HUES6 (cell line): ENCODE data around the gene CHST9.
"Not testable (repeated sequence)": the region's sequence is repeated elsewhere in the genome, so short reads cannot be mapped to it uniquely, and the experiment has no call there.

Experiments
- H3K27ac ChIP-seq: 2 replicates; pipeline ENCODE4 v1.7.0; 2013; ENCODE audit warnings: low read depth, mild to moderate bottlenecking, low read length, inconsistent platforms
- H3K27me3 ChIP-seq: 2 replicates; pipeline ENCODE4 v1.6.1; 2013; ENCODE audit warnings: low read length; ENCODE audit not compliant: control insufficient read depth, insufficient read depth
- H3K36me3 ChIP-seq: 2 replicates; pipeline ENCODE4 v1.6.1; 2013; ENCODE audit warnings: low read length; ENCODE audit not compliant: control insufficient read depth, insufficient read depth
- H3K4me1 ChIP-seq: 2 replicates; pipeline ENCODE4 v1.6.1; 2013; ENCODE audit warnings: low read length; ENCODE audit not compliant: control insufficient read depth, insufficient read depth
- H3K4me3 ChIP-seq: 2 replicates; pipeline ENCODE4 v1.5.1; 2013; ENCODE audit warnings: low read depth, low read length
- H3K9ac ChIP-seq: one replicate; pipeline ENCODE4 v1.6.1; 2013; ENCODE audit warnings: mild to moderate bottlenecking, low read length
- H3K9me3 ChIP-seq: 2 replicates; pipeline ENCODE4 v1.6.1; 2013; ENCODE audit warnings: low read depth, low read length; ENCODE audit not compliant: control insufficient read depth, insufficient read depth

The CHST9 gene, protein sequence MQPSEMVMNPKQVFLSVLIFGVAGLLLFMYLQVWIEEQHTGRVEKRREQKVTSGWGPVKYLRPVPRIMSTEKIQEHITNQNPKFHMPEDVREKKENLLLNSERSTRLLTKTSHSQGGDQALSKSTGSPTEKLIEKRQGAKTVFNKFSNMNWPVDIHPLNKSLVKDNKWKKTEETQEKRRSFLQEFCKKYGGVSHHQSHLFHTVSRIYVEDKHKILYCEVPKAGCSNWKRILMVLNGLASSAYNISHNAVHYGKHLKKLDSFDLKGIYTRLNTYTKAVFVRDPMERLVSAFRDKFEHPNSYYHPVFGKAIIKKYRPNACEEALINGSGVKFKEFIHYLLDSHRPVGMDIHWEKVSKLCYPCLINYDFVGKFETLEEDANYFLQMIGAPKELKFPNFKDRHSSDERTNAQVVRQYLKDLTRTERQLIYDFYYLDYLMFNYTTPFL

DNA sequence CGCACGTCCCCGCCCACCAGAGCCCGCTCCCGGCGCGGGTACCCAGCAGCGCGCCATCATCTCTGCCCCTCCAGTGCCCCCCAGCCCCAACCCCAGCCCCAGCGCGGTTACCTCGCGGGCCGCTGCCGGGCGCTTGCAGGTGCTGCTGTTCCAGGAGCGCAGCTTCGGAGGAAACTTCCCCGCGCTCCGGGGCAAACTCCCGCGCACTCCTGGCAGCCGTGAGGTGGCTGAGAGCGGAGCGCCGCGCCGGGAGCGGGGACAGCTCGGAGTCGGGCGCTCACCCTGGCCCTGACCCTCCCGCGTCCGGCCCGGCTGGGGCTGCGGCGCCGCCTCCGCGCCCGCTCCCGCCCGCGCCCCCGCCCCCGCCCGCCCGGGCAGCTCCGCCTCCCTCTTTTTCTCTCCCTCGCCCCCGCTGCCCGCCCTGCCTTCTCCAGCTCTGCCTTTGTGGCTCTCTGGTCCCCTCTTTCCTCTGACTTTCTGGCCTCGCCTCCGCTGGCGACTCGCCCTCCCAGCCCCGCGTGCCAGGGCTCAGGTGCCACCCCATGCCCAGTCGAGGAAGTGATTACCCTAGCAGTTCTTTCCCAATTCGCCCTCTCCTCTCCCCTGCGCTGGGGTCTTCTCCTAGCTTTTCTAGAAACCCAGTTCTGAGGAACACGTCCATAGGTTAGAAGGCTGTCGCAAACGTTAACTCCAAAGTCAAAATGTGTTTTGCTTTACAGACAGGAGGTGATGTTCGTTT lies at the start of gene CHST9:
Gene CHST9, minus strand, starts transcription at position 284 of the 739 bp plus-strand sequence. CDS start 42,499 bp downstream, outside the sequence.
- Histone ChIP-seq H3K9me3 (no peaks in the 10 kb centered on the region), H3K27ac (no peak within 1 kb of the TSS), H3K4me3 (peak within 1 kb of the TSS; percentile 83), H3K27me3 (peaks cover 30% of the 10 kb centered on the region), H3K36me3 (no peaks in the 10 kb centered on the region), H3K9ac (peak within 1 kb of the TSS; percentile 80), H3K4me1 (peaks cover 15% of the 10 kb centered on the region)

DNA sequence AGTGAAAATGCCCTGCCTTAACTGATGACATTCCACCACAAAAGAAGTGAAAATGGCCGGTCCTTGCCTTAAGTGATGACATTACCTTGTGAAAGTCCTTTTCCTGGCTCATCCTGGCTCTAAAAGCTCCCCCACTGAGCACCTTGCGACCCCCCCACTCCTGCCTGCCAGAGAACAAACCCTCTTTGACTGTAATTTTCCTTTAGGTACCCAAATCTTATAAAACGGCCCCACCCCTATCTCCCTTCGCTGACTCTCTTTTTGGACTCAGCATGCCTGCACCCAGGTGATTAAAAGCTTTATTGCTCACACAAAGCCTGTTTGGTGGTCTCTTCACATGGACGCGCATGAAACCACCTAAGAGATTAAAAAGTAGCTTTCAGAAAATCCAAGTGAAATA lies 47.2 kb upstream of the CHST9 start:
- Histone ChIP-seq H3K9ac (peak overlapping the region; percentile 80), H3K27ac (peak overlapping the region; percentile 87; the same call in 1 of the 2 replicates), H3K4me1 (peaks cover 34% of the 10 kb centered on the region)
- H3K9me3 ChIP-seq, H3K27me3 ChIP-seq, H3K4me3 ChIP-seq, H3K36me3 ChIP-seq: not testable (repeated sequence)

DNA sequence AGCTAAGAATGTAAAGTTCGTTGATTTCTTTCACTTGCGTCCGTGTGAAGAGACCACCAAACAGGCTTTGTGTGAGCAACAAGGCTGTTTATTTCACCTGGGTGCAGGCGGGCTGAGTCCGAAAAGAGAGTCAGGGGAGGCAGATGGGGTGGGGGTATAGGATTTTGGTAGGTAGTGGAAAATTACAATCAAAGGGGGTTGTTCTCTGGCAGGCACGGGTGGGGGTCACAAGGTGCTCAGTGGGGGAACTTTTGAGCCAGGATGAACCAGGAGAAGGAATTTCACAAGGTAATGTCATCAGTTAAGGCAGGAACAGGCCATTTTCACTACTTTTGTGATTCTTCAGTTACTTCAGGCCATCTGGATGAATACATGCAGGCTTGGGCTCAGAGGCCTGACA lies 46.6 kb upstream of the CHST9 start:
- H3K4me3 ChIP-seq, H3K36me3 ChIP-seq, H3K9me3 ChIP-seq, H3K27me3 ChIP-seq: not testable (repeated sequence)
- H3K4me1 ChIP-seq = peaks cover 41% of the 10 kb centered on the region
- H3K9ac ChIP-seq = peak overlapping the region; percentile 80
- H3K27ac ChIP-seq = peak overlapping the region; percentile 78; the same call in 1 of the 2 replicates

DNA sequence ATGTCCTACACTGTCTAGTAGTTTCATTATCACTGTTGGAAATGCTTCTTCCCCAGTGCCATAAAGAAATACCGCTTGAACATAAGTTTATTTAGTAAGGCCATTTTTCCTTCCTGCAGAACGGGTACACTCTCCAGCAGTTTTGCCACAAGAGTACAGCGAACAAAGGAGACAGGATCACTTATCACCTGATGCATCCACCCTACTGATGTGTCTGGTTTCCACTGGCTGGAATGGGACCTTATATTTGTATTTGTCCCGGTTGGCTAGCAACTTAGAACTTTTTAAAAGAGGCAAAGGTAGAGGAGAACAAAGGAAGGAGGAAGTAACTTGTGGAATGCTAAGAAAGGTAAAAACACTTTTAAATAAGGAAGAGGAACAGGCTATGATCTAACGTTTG lies 46.1 kb upstream of the CHST9 start:
- H3K9ac ChIP-seq = peak overlapping the region; percentile 80
- not testable (repeated sequence) for H3K36me3 ChIP-seq
- peak overlapping the region; percentile 78; the same call in 1 of the 2 replicates for H3K27ac ChIP-seq

DNA sequence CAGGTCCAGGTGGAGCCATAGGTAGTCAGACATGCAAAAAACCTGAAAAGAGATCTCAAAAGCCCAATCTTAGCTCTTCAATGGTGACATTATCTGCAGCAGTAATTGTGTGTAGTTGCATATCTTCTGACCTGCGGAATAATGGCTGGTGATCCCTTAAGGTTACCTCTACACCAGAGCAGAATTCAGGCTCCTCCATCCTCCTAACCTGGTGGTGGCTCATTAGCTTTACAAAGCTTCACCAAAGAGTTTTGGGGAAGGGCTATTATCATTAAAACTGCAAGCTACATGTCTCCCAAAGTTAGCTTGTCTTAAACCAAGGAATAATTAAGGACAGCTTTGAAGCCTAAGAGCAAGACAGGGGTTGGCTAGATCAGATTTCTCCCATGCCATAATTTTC lies 42.6 kb upstream of the CHST9 start:
- no peaks in the 10 kb centered on the region for H3K27me3 ChIP-seq
- no peak overlapping the region for H3K9ac ChIP-seq
- H3K27ac ChIP-seq = peak overlapping the region; percentile 18; the same call in 1 of the 2 replicates
- no peaks in the 10 kb centered on the region for H3K9me3 ChIP-seq
- no peaks in the 10 kb centered on the region for H3K36me3 ChIP-seq
- peaks cover 64% of the 10 kb centered on the region for H3K4me1 ChIP-seq
- H3K4me3 ChIP-seq = no peak overlapping the region

More for the DNA sequence above, 46.1 kb upstream of the CHST9 start:
- H3K4me1 ChIP-seq = peaks cover 45% of the 10 kb centered on the region
- H3K27me3 ChIP-seq, H3K4me3 ChIP-seq, H3K9me3 ChIP-seq: not testable (repeated sequence)

DNA sequence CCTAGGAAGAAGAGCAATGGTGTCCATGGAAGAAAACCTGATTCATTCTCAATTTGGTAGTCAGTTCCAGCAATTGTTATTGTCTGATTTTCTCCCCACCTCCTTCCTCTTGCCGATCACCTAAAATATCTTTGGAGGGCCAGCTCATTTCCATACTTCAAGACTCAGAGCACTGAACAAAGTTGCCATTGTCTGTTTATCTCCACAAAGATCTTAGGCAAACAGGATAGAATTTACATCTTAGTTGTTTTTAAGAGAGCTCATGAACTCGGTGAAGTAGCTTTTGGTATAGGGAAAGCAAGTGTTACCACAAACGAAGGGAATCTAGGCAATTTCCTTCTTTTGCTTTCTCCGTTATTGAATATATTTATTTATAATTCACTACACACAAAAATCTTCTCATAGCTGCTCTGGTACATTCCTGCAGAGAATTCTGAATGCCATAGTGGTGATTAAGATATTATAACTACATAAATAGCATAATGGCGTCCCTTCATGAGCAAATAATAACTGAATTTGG lies 41.5 kb upstream of the CHST9 start:
- Histone ChIP-seq H3K9me3 (no peaks in the 10 kb centered on the region; the same call in 1 of the 2 replicates), H3K4me1 (peaks cover 55% of the 10 kb centered on the region), H3K36me3 (no peaks in the 10 kb centered on the region), H3K27me3 (no peaks in the 10 kb centered on the region), H3K9ac (no peak overlapping the region), H3K4me3 (no peak overlapping the region), H3K27ac (no peak overlapping the region; the same call in 1 of the 2 replicates)

DNA sequence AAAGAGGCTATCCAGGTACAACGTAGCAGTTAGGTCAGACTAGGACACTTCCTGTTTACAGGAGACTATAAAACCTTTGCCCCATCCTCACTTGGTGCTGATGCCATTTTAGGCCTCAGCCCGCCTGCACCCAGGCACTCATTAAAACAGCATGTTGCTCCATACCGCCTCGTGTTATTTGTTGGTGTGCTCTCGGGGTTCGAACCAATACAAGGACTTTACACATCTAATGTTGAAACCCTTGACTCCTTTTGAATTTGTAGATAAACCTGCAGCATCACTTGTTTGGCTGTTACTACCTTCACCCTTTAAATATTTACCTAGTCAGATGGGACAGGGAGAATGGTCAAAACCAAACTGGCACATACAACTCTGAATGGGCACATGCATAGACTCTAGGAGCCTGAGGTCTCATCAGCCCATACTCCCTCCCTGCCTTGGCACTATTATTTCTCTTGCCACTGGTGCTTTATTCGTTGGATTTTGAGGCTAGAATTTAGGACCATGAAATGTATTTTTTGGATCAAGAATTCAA lies 40.9 kb upstream of the CHST9 start:
- no peak overlapping the region; the same call in 1 of the 2 replicates for H3K27ac ChIP-seq
- no peak overlapping the region for H3K4me3 ChIP-seq
- no peaks in the 10 kb centered on the region for H3K36me3 ChIP-seq
- no peaks in the 10 kb centered on the region for H3K27me3 ChIP-seq
- peaks cover 2% of the 10 kb centered on the region; the same call in 1 of the 2 replicates for H3K9me3 ChIP-seq
- peaks cover 49% of the 10 kb centered on the region for H3K4me1 ChIP-seq
- H3K9ac ChIP-seq = no peak overlapping the region

DNA sequence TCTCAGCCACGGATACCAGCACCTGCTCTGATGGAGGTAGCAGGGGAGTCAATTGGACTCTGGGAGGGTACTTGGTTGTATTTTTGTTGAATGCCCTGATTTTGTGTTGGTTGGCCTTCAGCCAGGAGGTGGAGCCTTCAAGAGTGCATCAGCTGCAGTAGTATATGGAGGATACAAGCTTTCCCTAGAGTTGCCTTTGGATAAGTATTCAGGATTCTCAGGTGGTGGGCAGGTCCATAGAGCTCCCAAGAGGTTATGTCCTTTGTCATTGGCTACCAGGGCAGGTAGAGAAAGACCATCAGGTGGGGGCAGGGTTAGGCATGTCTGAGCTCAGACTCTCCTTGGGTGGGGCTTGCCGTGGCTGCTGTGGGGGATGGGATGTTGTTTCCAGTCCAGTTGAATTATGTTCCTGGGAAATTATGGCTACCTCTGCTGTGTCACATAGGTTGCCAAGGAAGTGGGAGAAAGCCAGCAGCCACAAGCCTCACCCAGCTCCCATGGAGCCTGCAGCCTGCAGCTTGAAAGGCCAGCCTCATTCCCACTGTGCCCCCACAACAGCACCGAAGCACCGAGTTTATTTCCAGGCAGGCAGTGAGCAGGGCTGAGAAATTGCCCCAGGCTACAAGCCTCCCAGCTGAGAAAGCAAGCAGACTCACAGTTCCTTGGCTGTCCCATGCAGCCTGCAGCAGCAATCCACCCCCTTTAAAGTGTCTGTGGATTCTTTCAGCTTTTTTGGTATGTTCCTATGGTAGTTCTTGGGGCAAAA lies 38.6 kb upstream of the CHST9 start:
- peaks cover 6% of the 10 kb centered on the region; the same call in 1 of the 2 replicates for H3K9me3 ChIP-seq
- peak overlapping the region; percentile 41; the same call in 1 of the 2 replicates for H3K4me3 ChIP-seq
- peak overlapping the region; percentile 75; the same call in 1 of the 2 replicates for H3K27ac ChIP-seq
- peak overlapping the region; percentile 77 for H3K9ac ChIP-seq
- H3K27me3 ChIP-seq = no peaks in the 10 kb centered on the region
- H3K4me1 ChIP-seq = peaks cover 43% of the 10 kb centered on the region
- H3K36me3 ChIP-seq = no peaks in the 10 kb centered on the region

DNA sequence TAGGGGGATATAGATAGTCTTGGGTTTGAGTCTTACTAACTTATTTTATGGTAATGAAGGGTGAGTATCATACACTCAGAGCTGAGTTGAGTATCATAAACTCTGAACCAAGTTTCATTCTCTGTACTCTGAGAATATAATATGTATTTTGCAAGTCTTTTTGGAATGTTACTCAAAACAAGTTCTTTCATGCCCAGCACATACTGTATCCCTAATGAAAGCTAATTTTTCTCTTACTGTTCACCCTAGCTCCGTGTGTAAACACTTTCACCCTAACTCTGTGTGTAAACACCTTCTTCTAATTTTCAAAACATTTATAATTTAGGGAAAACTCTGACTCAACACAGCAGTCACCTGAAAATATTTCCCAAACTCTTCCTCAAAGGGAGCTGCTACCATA lies 29.7 kb upstream of the CHST9 start:
- Histone ChIP-seq H3K9me3 (no peaks in the 10 kb centered on the region; the same call in 1 of the 2 replicates), H3K4me3 (no peak overlapping the region), H3K4me1 (peaks cover 8% of the 10 kb centered on the region), H3K27ac (no peak overlapping the region), H3K9ac (no peak overlapping the region), H3K36me3 (no peaks in the 10 kb centered on the region), H3K27me3 (no peaks in the 10 kb centered on the region)

DNA sequence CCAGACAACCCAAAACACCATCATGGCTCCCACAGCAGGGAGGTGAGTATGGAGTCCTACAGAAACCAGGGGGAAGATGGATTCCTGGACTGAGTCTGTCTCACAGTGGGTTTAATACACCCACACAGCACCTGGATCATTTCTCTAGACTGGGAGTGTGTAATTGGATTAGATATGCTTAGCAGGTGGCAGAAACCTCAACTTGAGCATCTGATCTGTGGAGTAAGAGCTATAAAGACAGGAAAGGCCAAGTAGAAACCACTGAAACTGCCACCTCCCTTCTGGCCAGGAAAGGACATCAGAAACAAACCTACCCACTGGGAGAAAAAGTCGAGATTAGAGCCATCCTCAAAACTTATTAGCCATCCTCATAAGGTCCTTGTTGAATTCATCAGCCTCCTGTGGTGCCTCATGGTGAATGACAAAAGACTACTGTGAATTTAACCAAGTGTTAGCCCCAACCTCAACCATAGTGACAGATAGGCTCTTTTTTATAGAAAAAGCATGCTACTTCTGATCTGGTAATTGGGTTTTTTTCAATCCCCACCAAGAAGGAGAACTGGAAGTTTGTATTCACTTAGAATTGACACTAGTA lies 28.1 kb upstream of the CHST9 start:
- Histone ChIP-seq H3K36me3 (no peaks in the 10 kb centered on the region), H3K9me3 (no peaks in the 10 kb centered on the region; the same call in 1 of the 2 replicates), H3K4me3 (no peak overlapping the region), H3K27ac (no peak overlapping the region), H3K27me3 (no peaks in the 10 kb centered on the region), H3K4me1 (peaks cover 8% of the 10 kb centered on the region), H3K9ac (no peak overlapping the region)
